Ovary (tissue), 9 donors: Measurements from ENCODE around the gene TENM4. TPM values are rescaled to one million over a fixed set of nuclear protein-coding genes. Genes with fewer than 3 reads are reported as not detected.

Experiments
- DNase-seq, 5 donors: peaks; one replicate each; pipeline ENCODE4 v3.0.0-alpha.2; 2019 to 2020
- H3K27ac ChIP-seq, 2 donors: fragments of 200-600 bp; one replicate each; pipeline versions ENCODE4 v1.5.1 to v1.8.0; 2019 to 2022
- H3K27me3 ChIP-seq: fragments of 200-600 bp; one replicate; pipeline ENCODE4 v1.8.0; 2022
- H3K36me3 ChIP-seq: fragments of 200-600 bp; sonication (generic); one replicate; pipeline ENCODE4 v1.5.1; 2019
- H3K4me1 ChIP-seq: one replicate; pipeline ENCODE4 v1.8.1; 2013; ENCODE audit warnings: mild to moderate bottlenecking, moderate library complexity; ENCODE audit not compliant: insufficient read depth
- H3K4me3 ChIP-seq: fragments of 200-600 bp; sonication (generic); one replicate; pipeline ENCODE4 v1.5.1; 2017
- H3K9me3 ChIP-seq, 2 donors: fragments of 200-600 bp in 1 of 2; sonication (generic) in 1 of 2; one replicate each; pipeline versions ENCODE4 v1.5.1 to v1.8.1; 2013 to 2019; ENCODE audit warnings: mild to moderate bottlenecking in 1 of 2, moderate library complexity in 1 of 2
- CTCF ChIP-seq, 3 donors: fragments of 450-650 bp in 2 of 3; fragments of 200-600 bp in 1 of 3; IDR thresholded peaks; one replicate each; pipeline versions ENCODE4 v1.5.1 to v1.8.0; 2016 to 2022; ENCODE audit warnings: antibody characterized with exemption in 3 of 3, mild to moderate bottlenecking in 1 of 3
- EP300 ChIP-seq: sonication (generic); formaldehyde crosslinking; IDR thresholded peaks from one replicate; pipeline ENCODE4 v1.6.1; 2017; ENCODE audit warnings: antibody characterized with exemption
- POLR2A ChIP-seq: fragments of 450-650 bp; IDR thresholded peaks from one replicate; pipeline ENCODE4 v1.6.1; 2017; ENCODE audit warnings: antibody characterized with exemption, mild to moderate bottlenecking, moderate library complexity
- WGBS, 3 donors: extraction: QIAGEN DNeasy Blood & Tissue Kit in 1 of 3; methylation state at CpG; one replicate each; pipeline versions ENCODE4 v1.1.5 to v1.1.7; 2013 to 2017; 5-methylcytosine and 5-hydroxymethylcytosine counted together
- intact Hi-C, 4 donors: fragments of 100-400 bp; cut with DNase I; formaldehyde crosslinking; loops; one replicate each; pipeline versions ENCODE4 v1.11.0 to v1.15.1; 2022 to 2023
- polyA plus RNA-seq, 2 donors: library from polyadenylated mRNA; stranded (reverse); fragments of 200-250 nt in 1 of 2; fragments of 350-450 nt in 1 of 2; fragmentation: Illumina TruSeq in 1 of 2; extraction: RNeasy Lipid Tissue Mini Kit (QIAGEN cat#74804) in 1 of 2; gene quantifications; one replicate each; pipeline ENCODE4 v1.2.3, GENCODE V29; 2013 to 2014
- total RNA-seq, 7 donors: library from RNA; depleted of rRNA in 2 of 7; stranded (reverse); fragments of >200 nt in 2 of 7; fragmentation: NEBNext Ultra II Directional in 3 of 7; extraction: Animal tissue kit (Norgen Biotek cat#: 25700) in 3 of 7; gene quantifications; one replicate each; pipeline versions ENCODE4 v1.1.0 to v1.2.4, GENCODE V29; 2016 to 2023
- donor health status: DM: no; HTN: no; CAD: no; lungs with moderate emphysema.
- donor health status: DM: no; HTN: no; CAD: no.
- donor health status: Bipolar disorder and iron deficiency.
- donor health status: DM: yes; HTN: yes; CAD: no.
- donor health status: DM: no; HTN: no; CAD: no.
- donor health status: DM: yes; HTN: yes; CAD: no.

TENM4 gene
- total and polyA plus RNA-seq, 9 donors, result 11.0 to 206 (median 107) TPM

GRCh38 chr11:78715639-78716311 is 725.1 kb downstream of the TENM4 start:
- no peak for DNase-seq
- Histone ChIP-seq H3K4me3 (no peak overlapping the region), H3K27me3 (no peaks in the 10 kb centered on the region), H3K27ac (no peak overlapping the region), H3K36me3 (no peaks in the 10 kb centered on the region), H3K4me1 (no peaks in the 10 kb centered on the region), H3K9me3 (no peaks in the 10 kb centered on the region)
- intact Hi-C loops, result no loop called here
- 81 to 88% (median 85%) methylated on average over 8 of the region's 8 CpGs for WGBS, 3 donors
- TF ChIP-seq EP300, result no peak
- TF ChIP-seq POLR2A, result no peak

GRCh38 chr11:78714539-78714938 is 726.3 kb downstream of the TENM4 start:
- no peaks in the 10 kb centered on the region for H3K9me3 ChIP-seq
- TF ChIP-seq EP300, result no peak
- TF ChIP-seq POLR2A, result no peak
- TF ChIP-seq CTCF (IDR thresholded peaks at IDR 0.05), result no peak
- no peak overlapping the region for H3K27ac ChIP-seq
- H3K4me1 ChIP-seq, result no peaks in the 10 kb centered on the region
- DNase-seq, result no peak
- H3K4me3 ChIP-seq, result no peak overlapping the region
- no peaks in the 10 kb centered on the region for H3K36me3 ChIP-seq
- H3K27me3 ChIP-seq, result no peaks in the 10 kb centered on the region
- 86 to 89% (median 88%) methylated on average over 3 of the region's 3 CpGs for WGBS, 3 donors
- intact Hi-C loops, result no loop called here

GRCh38 chr11:78711735-78712134 is 729.1 kb downstream of the TENM4 start:
- Histone ChIP-seq H3K9me3 (no peaks in the 10 kb centered on the region), H3K27me3 (no peaks in the 10 kb centered on the region), H3K27ac (no peak overlapping the region), H3K4me3 (no peak overlapping the region), H3K4me1 (no peaks in the 10 kb centered on the region), H3K36me3 (no peaks in the 10 kb centered on the region)
- TF ChIP-seq EP300, result no peak
- no peak for TF ChIP-seq POLR2A
- TF ChIP-seq CTCF (IDR thresholded peaks at IDR 0.05), result no peak
- intact Hi-C loops, result no loop called here
- DNase-seq, result no peak
- 96 to 98% (median 96%) methylated on average over 3 of the region's 3 CpGs for WGBS, 3 donors

- H3K27ac ChIP-seq, result no peak overlapping the region
- 88 to 95% (median 91%) methylated on average over 4 of the region's 4 CpGs for WGBS, 3 donors
- TF ChIP-seq EP300 (no peak), CTCF (IDR thresholded peaks at IDR 0.05) (no peak), POLR2A (no peak)
- no peaks in the 10 kb centered on the region for H3K27me3 ChIP-seq
- H3K4me1 ChIP-seq, result no peaks in the 10 kb centered on the region
- no peaks in the 10 kb centered on the region for H3K9me3 ChIP-seq
- no peaks in the 10 kb centered on the region for H3K36me3 ChIP-seq
- no peak overlapping the region for H3K4me3 ChIP-seq
- intact Hi-C loops, result no loop called here
- no peak for DNase-seq
These were observed 730.4 kb downstream of the TENM4 start for GRCh38 chr11:78710417-78710816.

- WGBS, 3 donors, result 93 to 95% (median 95%) methylated on average over 6 of the region's 6 CpGs
- intact Hi-C loops, result no loop called here
- H3K36me3 ChIP-seq, result no peaks in the 10 kb centered on the region
These were observed 732.4 kb downstream of the TENM4 start for GRCh38 chr11:78708388-78708787.

More at GRCh38 chr11:78708388-78708787, 732.4 kb downstream of the TENM4 start:
- TF ChIP-seq POLR2A, result no peak
- TF ChIP-seq EP300, result no peak
- no peak for TF ChIP-seq CTCF (IDR thresholded peaks at IDR 0.05)
- Histone ChIP-seq H3K9me3 (no peaks in the 10 kb centered on the region), H3K4me1 (no peaks in the 10 kb centered on the region), H3K27me3 (no peaks in the 10 kb centered on the region), H3K27ac (no peak overlapping the region), H3K4me3 (no peak overlapping the region)
- DNase-seq, result no peak
